Osteocyte (in vitro differentiated cells): ENCODE measurements around the gene MLLT6. TPM values are rescaled to one million over a fixed set of nuclear protein-coding genes. Genes with fewer than 3 reads are reported as not detected.

Experiments
- DNase-seq: peaks from one replicate; pipeline ENCODE4 v3.0.0; 2021; ENCODE audit warnings: mixed read lengths; ENCODE audit not compliant: unreplicated experiment; ENCODE audit errors: extremely low spot score
- H3K27ac Mint-ChIP-seq: one replicate; pipeline ENCODE4 v1.8.0; 2021; ENCODE audit warnings: mild to moderate bottlenecking, mixed read lengths; ENCODE audit not compliant: unreplicated experiment
- H3K27me3 Mint-ChIP-seq: one replicate; pipeline ENCODE4 v1.8.0; 2021; ENCODE audit warnings: mixed read lengths; ENCODE audit not compliant: unreplicated experiment
- H3K36me3 Mint-ChIP-seq: one replicate; pipeline ENCODE4 v1.8.0; 2021; ENCODE audit warnings: mixed read lengths; ENCODE audit not compliant: unreplicated experiment
- H3K4me1 Mint-ChIP-seq: one replicate; pipeline ENCODE4 v1.8.0; 2021; ENCODE audit warnings: mixed read lengths; ENCODE audit not compliant: unreplicated experiment
- H3K4me3 Mint-ChIP-seq: one replicate; pipeline ENCODE4 v1.8.0; 2021; ENCODE audit warnings: mild to moderate bottlenecking, moderate library complexity, mixed read lengths; ENCODE audit not compliant: unreplicated experiment
- H3K9me3 Mint-ChIP-seq: one replicate; pipeline ENCODE4 v1.8.0; 2021; ENCODE audit warnings: mixed read lengths; ENCODE audit not compliant: unreplicated experiment
- CTCF ChIP-seq: fragments of 200-600 bp; sonication (generic); IDR thresholded peaks from 2 replicates; pipeline ENCODE4 v1.5.0; 2021; ENCODE audit warnings: antibody characterized with exemption, mild to moderate bottlenecking, moderate library complexity
- total RNA-seq: library from RNA; stranded (reverse); gene quantifications from 2 replicates; pipeline ENCODE4 v1.2.1, GENCODE V29; 2021

Gene MLLT6
- total RNA-seq, 1 donor from 2014 or later = 107 TPM

GRCh38 chr17:38728290-38728831, 23.3 kb downstream of the MLLT6 start:
- Mint-ChIP-seq H3K36me3 (peaks cover 4% of the 10 kb centered on the region), H3K27ac (no peak overlapping the region), H3K4me3 (no peak overlapping the region), H3K27me3 (no peaks in the 10 kb centered on the region), H3K4me1 (peaks cover 30% of the 10 kb centered on the region), H3K9me3 (no peaks in the 10 kb centered on the region)
- TF ChIP-seq CTCF = no peak
- DNase-seq = no peak

GRCh38 chr17:38729368-38729885, 24.4 kb downstream of the MLLT6 start:
- H3K36me3 Mint-ChIP-seq = peaks cover 4% of the 10 kb centered on the region
- no peaks in the 10 kb centered on the region for H3K9me3 Mint-ChIP-seq
- peak overlapping the region; percentile 70 for H3K4me3 Mint-ChIP-seq
- peak overlapping the region; percentile 55 for H3K27ac Mint-ChIP-seq
- DNase-seq = no peak
- H3K4me1 Mint-ChIP-seq = peaks cover 27% of the 10 kb centered on the region
- H3K27me3 Mint-ChIP-seq = no peaks in the 10 kb centered on the region
- no peak for TF ChIP-seq CTCF

- Mint-ChIP-seq H3K4me3 (peak within 1 kb of the TSS; percentile 81), H3K27me3 (no peaks in the 10 kb centered on the region), H3K9me3 (no peaks in the 10 kb centered on the region), H3K4me1 (peaks cover 27% of the 10 kb centered on the region), H3K27ac (peak within 1 kb of the TSS; percentile 88), H3K36me3 (peaks cover 5% of the 10 kb centered on the region)
- TF ChIP-seq CTCF = peak; percentile 83
- DNase-seq = peak; percentile 93
Measured at GRCh38 chr17:38729886-38730525, 24.9 kb downstream of the MLLT6 start, which contains the start of gene CISD3. Gene CISD3 (plus strand): TSS chr17:38730341. CDS start chr17:38730359, 18 bp downstream.

- Mint-ChIP-seq H3K27me3 (no peaks in the 10 kb centered on the region), H3K36me3 (peaks cover 8% of the 10 kb centered on the region), H3K9me3 (no peaks in the 10 kb centered on the region), H3K4me3 (peak overlapping the region; percentile 81), H3K4me1 (peaks cover 32% of the 10 kb centered on the region), H3K27ac (peak overlapping the region; percentile 88)
- no peak for DNase-seq
- no peak for TF ChIP-seq CTCF
Measured at GRCh38 chr17:38730526-38731379, 25.7 kb downstream of the MLLT6 start.
